HL-60 (cell line): ENCODE data around the gene XCR1.

ENCODE experiments used
- CTCF ChIP-seq: IDR thresholded peaks from one replicate; pipeline ENCODE4 v1.5.1; 2011; ENCODE audit warnings: low read length, control low read depth, inconsistent platforms; ENCODE audit not compliant: insufficient read depth
- POLR2AphosphoS5 ChIP-seq: IDR thresholded peaks from 2 replicates; pipeline ENCODE4 v1.6.1; 2012; ENCODE audit warnings: low read depth

- TF ChIP-seq CTCF (no peak), POLR2AphosphoS5 (no peak)
Measured at GRCh38 chr3:46068501-46068900, 41.2 kb upstream of the XCR1 start.
